HG03064 (cell line): ENCODE measurements around the gene TROAP.
"Not testable (repeated sequence)": the region's sequence is repeated elsewhere in the genome, so short reads cannot be mapped to it uniquely, and the experiment has no call there.

Experiments
- ATAC-seq: cut with Tn5 transposase; IDR thresholded peaks from one replicate; pipeline ENCODE4 v1.9.1; 2021; ENCODE audit warnings: low read depth; ENCODE audit not compliant: unreplicated experiment

The TROAP gene

DNA sequence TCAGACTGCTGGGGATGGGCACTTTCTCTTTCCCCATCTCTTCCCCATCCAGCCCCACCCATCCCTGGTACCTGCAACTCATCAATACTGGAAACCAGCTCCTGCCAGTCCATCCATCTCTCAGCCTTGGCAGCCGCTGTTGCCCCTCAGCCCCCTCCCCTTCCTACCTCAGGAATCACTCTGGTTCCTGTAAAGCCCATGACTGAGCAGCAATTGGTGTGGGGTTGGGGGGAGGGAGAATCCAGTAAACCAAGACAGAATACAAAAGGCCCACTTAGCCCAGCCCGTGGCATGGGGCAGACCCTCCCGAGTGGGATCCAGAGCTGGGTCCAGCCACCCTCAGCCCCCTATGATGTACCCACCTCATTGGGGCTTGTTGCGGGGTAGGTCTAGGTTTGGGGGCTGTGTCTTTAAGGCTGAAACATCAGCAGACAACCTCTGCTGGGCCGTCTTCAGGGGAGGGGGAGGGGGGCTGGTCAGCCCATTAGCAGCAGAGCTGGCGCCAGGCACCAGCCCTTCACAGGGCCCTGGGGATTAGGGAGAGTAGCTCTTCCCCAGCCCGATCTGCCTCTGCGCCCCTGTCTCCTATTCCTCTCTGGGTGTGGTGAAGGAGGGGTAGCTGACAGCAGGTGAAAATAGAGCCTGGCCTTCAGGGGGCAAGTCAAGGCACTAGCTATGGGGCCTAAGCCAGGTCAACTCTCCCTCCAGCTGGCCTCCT lies 28.8 kb upstream of the TROAP start:
- ATAC-seq: no peak

GRCh38 chr12:49294804-49295081 lies 28.3 kb upstream of the TROAP start:
- ATAC-seq: no peak

- ATAC-seq: no peak
Observed at GRCh38 chr12:49295082-49295936, 27.7 kb upstream of the TROAP start, which contains the start of gene PRPH. PRPH (plus strand) TSS chr12:49295147; CDS start chr12:49295201, 54 bp downstream.

DNA sequence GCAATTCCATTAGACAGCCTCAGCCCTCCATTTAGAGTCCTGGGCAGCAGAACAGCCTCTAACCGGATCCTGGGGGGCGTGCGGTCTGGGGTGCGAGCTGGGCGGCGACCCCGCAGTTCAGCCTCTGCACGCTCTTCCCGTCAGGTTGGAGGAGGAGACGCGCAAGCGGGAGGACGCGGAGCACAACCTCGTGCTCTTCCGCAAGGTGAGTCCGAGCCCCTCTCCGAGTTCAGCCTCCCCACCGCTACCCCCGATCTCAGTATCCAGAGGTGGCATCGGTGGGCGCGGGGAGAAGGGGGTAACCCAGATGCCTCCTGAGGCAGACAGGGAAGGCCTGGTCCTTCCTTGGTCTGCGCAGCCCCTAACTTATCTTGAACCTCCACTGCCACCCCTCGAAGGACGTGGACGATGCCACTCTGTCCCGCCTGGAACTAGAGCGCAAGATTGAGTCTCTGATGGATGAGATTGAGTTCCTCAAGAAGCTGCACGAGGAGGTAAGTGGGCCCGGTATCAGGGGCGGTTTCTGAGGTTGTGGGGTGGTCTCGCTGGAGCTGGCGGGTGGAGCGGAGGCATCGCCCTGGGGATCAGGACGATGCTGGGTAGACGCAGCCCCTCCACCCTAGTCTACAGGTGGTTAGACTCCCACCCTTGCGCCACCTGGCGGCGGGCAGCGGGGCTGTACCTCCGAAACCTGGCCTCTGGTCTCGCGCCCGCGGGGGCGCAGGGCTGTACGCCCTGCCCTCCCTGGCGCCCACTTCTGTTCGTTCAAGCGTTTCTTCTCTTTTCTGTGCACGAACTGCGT lies 26.8 kb upstream of the TROAP start:
- ATAC-seq: no peak

GRCh38 chr12:49296836-49297694 lies 26.0 kb upstream of the TROAP start:
- no peak for ATAC-seq

DNA sequence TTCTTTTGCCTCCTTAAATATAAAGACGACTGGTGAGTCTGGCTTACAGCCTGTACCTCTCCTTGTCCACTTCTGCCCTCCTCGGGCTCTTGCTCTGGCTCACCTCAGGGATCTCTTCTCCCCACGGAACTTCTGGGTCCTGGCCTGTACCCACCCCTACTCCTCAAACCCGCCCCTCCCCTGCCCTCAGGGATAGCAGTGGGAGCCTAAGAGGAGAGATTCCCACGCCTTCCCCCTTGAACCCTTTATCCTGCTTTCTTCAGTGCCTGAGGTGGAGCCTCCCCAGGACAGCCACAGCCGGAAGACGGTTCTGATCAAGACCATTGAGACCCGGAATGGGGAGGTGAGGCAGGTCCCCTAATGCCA lies 25.4 kb upstream of the TROAP start:
- ATAC-seq: no peak

GRCh38 chr12:49298160-49298559 lies 24.9 kb upstream of the TROAP start:
- ATAC-seq: no peak

- ATAC-seq: no peak
Observed at GRCh38 chr12:49301760-49302159, 21.3 kb upstream of the TROAP start.

DNA sequence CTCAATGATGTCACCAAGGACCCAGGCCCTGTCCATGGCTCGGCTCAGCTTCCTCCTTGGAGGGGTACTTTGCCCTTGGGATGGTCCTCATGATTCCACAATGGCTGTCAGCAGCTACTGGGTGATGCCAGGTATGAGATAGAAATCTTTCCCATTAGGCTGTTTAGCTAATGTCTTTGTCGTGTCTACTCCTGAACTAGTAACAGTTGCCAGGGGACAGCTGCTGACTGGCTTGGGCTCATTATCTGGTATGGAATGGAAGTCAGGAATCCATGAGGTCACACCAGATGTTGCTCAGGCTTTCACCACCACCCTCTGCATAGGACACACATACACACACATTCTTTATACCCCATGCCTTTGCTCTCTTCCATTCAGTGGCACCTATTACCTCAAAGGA lies 18.9 kb upstream of the TROAP start:
- ATAC-seq: no peak

DNA sequence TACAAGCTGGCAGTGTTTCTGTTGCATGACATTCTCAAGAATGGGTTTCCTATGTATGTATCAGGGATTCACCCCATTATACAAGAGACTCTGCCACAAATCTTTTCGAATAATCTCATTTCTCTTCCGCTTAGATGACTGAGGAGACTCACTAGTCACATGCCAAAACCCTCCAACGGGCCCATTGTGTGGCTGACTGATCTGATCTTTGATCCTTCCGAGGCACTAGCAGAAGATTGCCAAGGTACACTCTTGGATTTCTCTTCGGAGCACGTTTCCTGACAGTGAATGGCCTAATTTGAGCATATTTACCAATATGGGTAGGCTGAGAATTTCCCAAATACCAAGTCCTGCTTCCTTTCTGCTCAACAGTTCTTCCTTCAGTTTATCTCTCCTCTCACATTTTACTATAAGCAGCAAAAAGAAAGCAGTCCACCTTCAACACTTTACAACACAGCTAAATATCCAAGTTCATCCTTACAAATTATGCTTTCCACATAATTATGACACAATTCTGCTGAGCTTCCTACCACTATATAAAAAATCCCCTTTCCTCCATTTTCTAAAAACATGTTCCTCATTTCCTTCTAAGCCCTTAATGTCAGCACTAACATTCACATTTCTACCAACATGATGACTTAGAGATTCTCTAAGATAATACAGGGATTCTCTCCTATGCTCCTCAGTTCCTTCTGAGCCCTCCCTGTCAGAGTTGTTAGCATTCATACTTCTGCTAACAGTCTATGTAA lies 17.1 kb upstream of the TROAP start:
- ATAC-seq: no peak

DNA sequence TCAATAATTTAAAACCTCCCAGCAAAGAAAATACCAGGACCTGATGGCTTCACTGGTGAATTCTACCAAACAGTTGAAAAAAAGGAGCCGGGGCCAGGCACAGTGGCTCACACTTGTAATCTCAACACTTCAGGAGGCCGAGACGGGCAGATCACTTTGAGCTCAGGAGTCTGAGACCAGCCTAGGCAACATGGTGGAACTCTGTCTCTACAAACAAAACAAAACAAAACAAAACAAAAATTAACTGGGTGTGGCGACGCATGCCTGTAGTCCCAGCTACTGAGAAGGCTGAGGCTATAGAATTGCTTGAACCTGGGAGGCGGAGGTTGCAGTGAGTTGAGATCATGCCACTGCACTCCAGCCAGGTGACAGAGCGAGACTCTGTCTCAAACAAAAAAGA lies 13.7 kb upstream of the TROAP start:
- ATAC-seq: no peak

- ATAC-seq: not testable (repeated sequence)
Observed at GRCh38 chr12:49310451-49311000, 12.5 kb upstream of the TROAP start.

- no peak for ATAC-seq
Observed at GRCh38 chr12:49314811-49315210, 8.2 kb upstream of the TROAP start.

GRCh38 chr12:49317118-49317517 lies 5.9 kb upstream of the TROAP start:
- not testable (repeated sequence) for ATAC-seq

- not testable (repeated sequence) for ATAC-seq
Observed at GRCh38 chr12:49320411-49321103, 2.5 kb upstream of the TROAP start.

- ATAC-seq: no peak
Observed at GRCh38 chr12:49322367-49322707, 718 bp upstream of the TROAP start.

- ATAC-seq: no peak
Observed at GRCh38 chr12:49323524-49324097, 556 bp downstream of the TROAP start.

GRCh38 chr12:49325606-49326005 lies 2.6 kb downstream of the TROAP start:
- no peak for ATAC-seq

DNA sequence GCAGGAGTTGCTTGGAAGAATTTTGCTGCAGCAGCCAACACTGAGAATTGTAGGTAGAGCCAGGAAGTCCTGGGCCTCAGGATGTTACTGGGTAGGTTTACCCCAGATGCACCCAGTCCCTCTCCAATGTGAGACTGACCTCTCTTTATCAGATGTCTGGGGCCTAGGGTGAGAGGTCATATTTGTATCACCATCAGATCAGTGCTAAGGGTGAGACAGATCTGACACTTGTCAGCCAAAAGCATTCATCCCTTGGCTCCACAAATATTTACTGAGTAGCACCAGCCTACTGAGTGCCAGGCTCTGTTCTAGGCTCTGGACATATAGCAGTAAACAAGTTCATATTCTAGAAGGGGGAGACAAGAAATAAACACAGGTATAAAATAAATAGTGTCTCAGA lies 4.3 kb downstream of the TROAP start:
- ATAC-seq: no peak
